ENCODE measurements around the gene DSP. TPM values are rescaled to one million over a fixed set of nuclear protein-coding genes. Genes with fewer than 3 reads are reported as not detected.

Gene DSP
- total RNA-seq, 4 donors from 2014 or later: 3.8 to 28.3 (median 9.0) TPM

DNA sequence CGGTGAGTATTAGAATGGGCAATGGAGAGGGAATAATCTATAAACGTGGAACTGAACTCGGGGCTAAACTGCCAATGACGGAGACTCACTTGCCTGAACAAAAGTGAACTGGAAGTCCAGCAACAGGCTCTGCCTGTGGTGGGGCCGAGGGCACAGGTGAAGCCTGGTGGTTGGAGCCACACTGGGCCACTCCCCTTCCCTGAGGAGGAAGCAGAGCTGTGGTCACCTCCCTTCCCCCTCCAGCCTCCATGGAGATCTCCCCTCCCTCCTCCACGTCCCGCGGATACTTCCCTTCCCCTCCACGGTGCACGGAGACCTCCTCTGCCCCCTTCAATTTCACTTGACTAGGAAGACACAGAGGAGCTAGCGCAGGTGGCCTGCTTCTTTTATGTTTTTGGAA, 14.7 kb upstream of the DSP start:
- no peaks in the 10 kb centered on the region for H3K36me3 ChIP-seq
- H3K9me3 ChIP-seq: no peaks in the 10 kb centered on the region
- no peak for DNase-seq
- no peaks in the 10 kb centered on the region for H3K4me1 ChIP-seq
- H3K4me3 ChIP-seq: no peak overlapping the region
- intact Hi-C loops (cut with DNase I; ENCODE audit: low total_unique reads): no loop called here
- TF ChIP-seq, protein P1, sequence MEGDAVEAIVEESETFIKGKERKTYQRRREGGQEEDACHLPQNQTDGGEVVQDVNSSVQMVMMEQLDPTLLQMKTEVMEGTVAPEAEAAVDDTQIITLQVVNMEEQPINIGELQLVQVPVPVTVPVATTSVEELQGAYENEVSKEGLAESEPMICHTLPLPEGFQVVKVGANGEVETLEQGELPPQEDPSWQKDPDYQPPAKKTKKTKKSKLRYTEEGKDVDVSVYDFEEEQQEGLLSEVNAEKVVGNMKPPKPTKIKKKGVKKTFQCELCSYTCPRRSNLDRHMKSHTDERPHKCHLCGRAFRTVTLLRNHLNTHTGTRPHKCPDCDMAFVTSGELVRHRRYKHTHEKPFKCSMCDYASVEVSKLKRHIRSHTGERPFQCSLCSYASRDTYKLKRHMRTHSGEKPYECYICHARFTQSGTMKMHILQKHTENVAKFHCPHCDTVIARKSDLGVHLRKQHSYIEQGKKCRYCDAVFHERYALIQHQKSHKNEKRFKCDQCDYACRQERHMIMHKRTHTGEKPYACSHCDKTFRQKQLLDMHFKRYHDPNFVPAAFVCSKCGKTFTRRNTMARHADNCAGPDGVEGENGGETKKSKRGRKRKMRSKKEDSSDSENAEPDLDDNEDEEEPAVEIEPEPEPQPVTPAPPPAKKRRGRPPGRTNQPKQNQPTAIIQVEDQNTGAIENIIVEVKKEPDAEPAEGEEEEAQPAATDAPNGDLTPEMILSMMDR (IDR thresholded peaks at IDR 0.05): no peak
- no peak for TF ChIP-seq POLR2A (IDR thresholded peaks at IDR 0.05)
- peaks cover 0 to 3% of the 10 kb centered on the region in 2 donors for H3K27me3 ChIP-seq
- no peak overlapping the region for H3K27ac ChIP-seq

GRCh38 chr6:7528565-7528964, 12.9 kb upstream of the DSP start:
- H3K4me1 ChIP-seq: no peaks in the 10 kb centered on the region
- no peak for TF ChIP-seq POLR2A (IDR thresholded peaks at IDR 0.05)
- TF ChIP-seq, protein P1 (IDR thresholded peaks at IDR 0.05): no peak
- peaks cover 0 to 6% of the 10 kb centered on the region in 2 donors for H3K27me3 ChIP-seq
- DNase-seq: no peak
- intact Hi-C loops (cut with DNase I; ENCODE audit: low total_unique reads): no loop called here
- no peaks in the 10 kb centered on the region for H3K9me3 ChIP-seq
- no peak overlapping the region for H3K27ac ChIP-seq
- no peak overlapping the region for H3K4me3 ChIP-seq
- H3K36me3 ChIP-seq: no peaks in the 10 kb centered on the region

DNA sequence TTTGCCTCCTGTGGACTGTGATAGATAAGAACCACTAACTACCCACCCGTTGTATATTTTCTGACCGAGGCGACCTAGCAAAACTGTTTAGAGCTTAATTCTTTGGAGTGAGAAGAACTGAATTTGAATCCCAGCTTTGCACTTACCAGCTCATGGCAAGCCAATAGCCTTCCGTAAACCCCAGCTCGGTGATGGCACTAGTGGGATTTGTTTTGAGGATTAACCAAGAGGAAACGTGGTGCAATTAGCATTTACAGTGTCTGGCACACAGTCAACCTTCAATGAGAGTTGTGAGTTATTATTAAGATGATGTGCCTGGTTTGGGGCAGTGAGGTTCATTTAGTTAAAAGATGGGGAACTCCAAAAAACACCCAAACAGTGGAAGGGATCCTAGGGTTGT, 12.3 kb upstream of the DSP start:
- Histone ChIP-seq H3K36me3 (no peaks in the 10 kb centered on the region), H3K4me1 (no peaks in the 10 kb centered on the region), H3K9me3 (no peaks in the 10 kb centered on the region), H3K27ac (no peak overlapping the region), H3K4me3 (no peak overlapping the region), H3K27me3 (peaks cover 0 to 6% of the 10 kb centered on the region in 2 donors)
- DNase-seq: no peak
- intact Hi-C loops (cut with DNase I; ENCODE audit: low total_unique reads): no loop called here
- TF ChIP-seq, protein P1 (IDR thresholded peaks at IDR 0.05): no peak
- TF ChIP-seq POLR2A (IDR thresholded peaks at IDR 0.05): no peak

DNA sequence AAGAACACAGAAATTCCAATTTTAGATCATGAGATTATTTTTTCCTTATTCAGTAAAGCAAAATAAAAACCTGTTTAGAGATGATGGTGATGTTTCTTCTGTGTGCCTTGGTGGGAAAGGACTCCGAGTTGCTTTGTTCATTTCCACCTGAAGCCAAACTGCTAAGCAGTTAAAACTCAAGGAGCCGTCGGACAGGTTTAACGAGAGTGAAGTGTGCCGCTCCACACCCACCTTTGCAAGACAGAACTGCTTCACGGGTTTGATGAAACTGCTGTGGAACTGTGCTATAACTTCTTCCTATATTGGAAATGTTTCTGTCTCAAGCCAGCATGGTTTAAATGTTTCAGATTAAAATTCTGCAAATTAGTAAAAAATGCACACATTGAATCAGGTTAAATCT, 9.2 kb upstream of the DSP start:
- Histone ChIP-seq H3K9me3 (no peaks in the 10 kb centered on the region), H3K4me1 (no peaks in the 10 kb centered on the region), H3K36me3 (no peaks in the 10 kb centered on the region), H3K27me3 (peaks cover 0 to 7% of the 10 kb centered on the region in 2 donors), H3K4me3 (no peak overlapping the region), H3K27ac (no peak overlapping the region)
- intact Hi-C loops (cut with DNase I; ENCODE audit: low total_unique reads): no loop called here
- no peak for DNase-seq
- TF ChIP-seq, protein P1 (IDR thresholded peaks at IDR 0.05): no peak
- TF ChIP-seq POLR2A (IDR thresholded peaks at IDR 0.05): no peak

GRCh38 chr6:7532821-7533220, 8.7 kb upstream of the DSP start:
- H3K27ac ChIP-seq: no peak overlapping the region
- no peak for DNase-seq
- no peaks in the 10 kb centered on the region for H3K4me1 ChIP-seq
- peaks cover 0 to 7% of the 10 kb centered on the region in 2 donors for H3K27me3 ChIP-seq
- no peaks in the 10 kb centered on the region for H3K36me3 ChIP-seq
- TF ChIP-seq, protein P1 (IDR thresholded peaks at IDR 0.05): no peak
- TF ChIP-seq POLR2A (IDR thresholded peaks at IDR 0.05): no peak
- H3K4me3 ChIP-seq: no peak overlapping the region
- intact Hi-C loops (cut with DNase I; ENCODE audit: low total_unique reads): no loop called here
- H3K9me3 ChIP-seq: no peaks in the 10 kb centered on the region
